ENCODE results near the gene CBL. TPM values are rescaled to one million over a fixed set of nuclear protein-coding genes. Genes with fewer than 3 reads are reported as not detected.
"Not testable (repeated sequence)": the region's sequence is repeated elsewhere in the genome, so short reads cannot be mapped to it uniquely, and the experiment has no call there.

Gene CBL
- total RNA-seq, 4 donors from 2014 or later: 9.9 to 14.2 (median 12.4) TPM

DNA sequence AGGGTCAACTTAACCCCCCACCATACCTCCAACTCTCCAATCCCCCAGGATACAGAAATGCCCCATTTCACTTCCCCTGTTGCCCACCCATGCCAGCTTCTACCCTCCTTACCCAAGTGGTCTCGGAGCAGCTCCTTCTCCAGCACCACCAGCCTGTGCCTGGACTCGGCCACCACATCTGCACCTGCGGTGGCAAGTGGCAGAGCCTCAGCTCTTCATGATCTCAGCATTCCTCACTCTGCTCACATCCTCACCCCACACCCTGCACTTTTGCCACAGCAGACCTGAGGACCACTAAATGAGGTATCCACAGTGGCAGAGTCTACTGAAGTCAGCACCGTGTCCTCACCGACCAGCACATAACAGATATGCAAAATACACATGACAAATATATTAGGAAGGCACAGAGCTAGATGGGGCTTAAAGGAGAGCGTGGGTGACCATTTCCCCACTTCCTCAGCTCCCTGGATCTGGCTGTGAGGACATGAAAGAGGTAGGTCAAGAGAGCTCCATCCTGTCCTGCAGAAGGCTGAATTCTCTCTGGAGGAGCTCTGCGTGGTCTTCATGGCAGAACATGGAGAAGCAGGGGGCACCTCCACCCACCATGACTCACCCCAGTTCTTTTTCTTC, 11.2 kb upstream of the CBL start:
- H3K36me3 ChIP-seq: no peaks in the 10 kb centered on the region
- TF ChIP-seq, protein P1, sequence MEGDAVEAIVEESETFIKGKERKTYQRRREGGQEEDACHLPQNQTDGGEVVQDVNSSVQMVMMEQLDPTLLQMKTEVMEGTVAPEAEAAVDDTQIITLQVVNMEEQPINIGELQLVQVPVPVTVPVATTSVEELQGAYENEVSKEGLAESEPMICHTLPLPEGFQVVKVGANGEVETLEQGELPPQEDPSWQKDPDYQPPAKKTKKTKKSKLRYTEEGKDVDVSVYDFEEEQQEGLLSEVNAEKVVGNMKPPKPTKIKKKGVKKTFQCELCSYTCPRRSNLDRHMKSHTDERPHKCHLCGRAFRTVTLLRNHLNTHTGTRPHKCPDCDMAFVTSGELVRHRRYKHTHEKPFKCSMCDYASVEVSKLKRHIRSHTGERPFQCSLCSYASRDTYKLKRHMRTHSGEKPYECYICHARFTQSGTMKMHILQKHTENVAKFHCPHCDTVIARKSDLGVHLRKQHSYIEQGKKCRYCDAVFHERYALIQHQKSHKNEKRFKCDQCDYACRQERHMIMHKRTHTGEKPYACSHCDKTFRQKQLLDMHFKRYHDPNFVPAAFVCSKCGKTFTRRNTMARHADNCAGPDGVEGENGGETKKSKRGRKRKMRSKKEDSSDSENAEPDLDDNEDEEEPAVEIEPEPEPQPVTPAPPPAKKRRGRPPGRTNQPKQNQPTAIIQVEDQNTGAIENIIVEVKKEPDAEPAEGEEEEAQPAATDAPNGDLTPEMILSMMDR (IDR thresholded peaks at IDR 0.05): no peak
- TF ChIP-seq POLR2A (IDR thresholded peaks at IDR 0.05): no peak
- peaks cover 0 to 7% (median 0%) of the 10 kb centered on the region in 3 donors for H3K4me1 ChIP-seq
- no peaks in the 10 kb centered on the region for H3K9me3 ChIP-seq
- intact Hi-C loops (cut with DNase I): loop anchor here (10.0 kb wide), 1 partner anchor 100 kb away; a partner anchor contains a TSS
- no peaks in the 10 kb centered on the region for H3K27me3 ChIP-seq
- no peak overlapping the region for H3K4me3 ChIP-seq
- no peak for DNase-seq
- no peak overlapping the region for H3K27ac ChIP-seq
- 82 to 84% methylated on average over 6 to 7 of the region's 7 CpGs for WGBS, 2 donors

DNA sequence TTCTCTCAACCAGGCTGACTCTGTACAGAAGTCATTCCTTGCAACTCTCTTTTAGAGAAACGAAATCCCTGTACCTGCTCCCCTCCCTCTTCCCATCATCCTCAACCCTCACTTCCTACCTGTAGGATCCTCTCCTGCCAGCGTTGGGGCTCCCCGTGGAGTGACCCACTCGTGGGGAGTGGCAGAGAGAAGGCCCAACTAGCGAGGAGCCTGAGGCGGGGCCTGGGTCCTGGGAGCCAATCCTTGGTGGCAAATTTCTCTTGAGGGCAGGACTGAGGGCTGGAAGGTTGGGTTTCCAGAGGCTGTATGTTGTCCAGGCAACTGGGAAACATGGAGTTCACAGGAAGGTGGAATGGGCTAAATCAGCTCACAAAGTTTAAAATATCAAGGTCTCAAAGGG, 10.5 kb upstream of the CBL start:
- Histone ChIP-seq H3K4me3 (no peak overlapping the region), H3K9me3 (no peaks in the 10 kb centered on the region), H3K27ac (no peak overlapping the region), H3K36me3 (no peaks in the 10 kb centered on the region), H3K27me3 (no peaks in the 10 kb centered on the region), H3K4me1 (peaks cover 0 to 7% (median 0%) of the 10 kb centered on the region in 3 donors)
- DNase-seq: no peak
- intact Hi-C loops (cut with DNase I): loop anchor here (10.0 kb wide), 1 partner anchor 101 kb away; a partner anchor contains a TSS
- TF ChIP-seq, protein P1 (IDR thresholded peaks at IDR 0.05): no peak
- no peak for TF ChIP-seq POLR2A (IDR thresholded peaks at IDR 0.05)
- 16 to 37% methylated on average over 3 of the region's 6 CpGs for WGBS, 2 donors

DNA sequence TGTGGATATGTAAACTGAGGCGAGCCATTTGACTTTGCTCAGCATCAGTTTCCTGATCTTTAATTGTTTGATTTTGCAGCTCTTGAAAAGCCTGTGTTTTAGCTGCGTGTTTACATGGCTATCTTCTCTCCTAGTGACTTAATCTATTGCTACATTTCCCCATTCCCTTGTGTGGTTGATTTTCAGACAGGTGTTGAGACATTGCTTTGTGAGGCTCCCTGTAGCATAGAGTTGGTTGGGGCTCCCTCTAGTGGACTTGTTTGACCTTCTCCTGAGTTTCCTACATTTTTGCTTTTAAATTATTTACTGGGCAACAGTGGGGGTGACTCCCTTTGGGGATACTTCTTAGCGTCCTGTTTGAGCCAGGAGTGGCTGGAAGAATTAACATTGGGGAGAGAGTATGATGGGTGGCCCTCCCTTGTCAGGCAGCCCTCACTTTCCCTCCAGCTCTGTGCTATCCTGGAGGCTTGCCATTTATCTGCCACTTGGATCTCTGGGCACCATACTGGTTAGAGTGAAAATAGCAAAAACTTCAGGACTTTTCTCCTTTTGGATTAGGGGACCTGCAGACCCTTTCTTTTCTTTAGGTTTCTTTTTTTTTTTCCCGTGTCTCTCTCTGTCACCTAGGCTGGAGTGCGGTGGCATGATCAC, 9.2 kb upstream of the CBL start:
- Histone ChIP-seq H3K36me3 (no peaks in the 10 kb centered on the region), H3K9me3 (no peaks in the 10 kb centered on the region), H3K4me1 (peaks cover 0 to 7% (median 0%) of the 10 kb centered on the region in 3 donors), H3K27ac (no peak overlapping the region), H3K4me3 (no peak overlapping the region), H3K27me3 (no peaks in the 10 kb centered on the region)
- no peak for DNase-seq
- WGBS, 2 donors: 40 to 41% methylated on average over 5 of the region's 5 CpGs
- TF ChIP-seq, protein P1 (IDR thresholded peaks at IDR 0.05): peak; percentile 64 to 87 (median 80)
- TF ChIP-seq POLR2A (IDR thresholded peaks at IDR 0.05): no peak
- intact Hi-C loops (cut with DNase I): loop anchor here (10.0 kb wide), 1 partner anchor 102 kb away; a partner anchor contains a TSS

DNA sequence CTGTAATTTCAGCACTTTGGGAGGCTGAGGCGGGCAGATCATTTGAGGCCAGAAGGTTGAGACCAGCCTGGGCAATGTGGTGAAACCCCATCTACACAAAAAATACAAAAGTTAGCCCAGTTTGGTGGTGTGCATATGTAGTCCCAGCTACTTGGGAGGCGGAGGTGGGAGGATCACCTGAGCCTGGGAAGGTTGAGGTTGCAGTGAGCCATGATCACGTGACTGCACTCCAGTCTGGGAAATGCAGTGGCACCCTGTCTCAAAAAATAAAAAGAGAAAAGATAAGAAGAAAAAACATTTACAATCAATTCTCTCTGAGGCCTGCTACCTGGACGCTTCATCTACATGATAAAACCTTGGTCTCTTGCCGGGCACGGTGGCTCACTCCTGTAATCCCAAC, 7.2 kb upstream of the CBL start:
- no peaks in the 10 kb centered on the region for H3K9me3 ChIP-seq
- H3K4me3 ChIP-seq: no peak overlapping the region
- intact Hi-C loops (cut with DNase I): loop anchor here (10.0 kb wide), 1 partner anchor 104 kb away; a partner anchor contains a TSS
- no peaks in the 10 kb centered on the region for H3K27me3 ChIP-seq
- H3K36me3 ChIP-seq: no peaks in the 10 kb centered on the region
- H3K4me1 ChIP-seq: peaks cover 0 to 7% (median 0%) of the 10 kb centered on the region in 3 donors
- 86 to 87% methylated on average over 6 of the region's 6 CpGs for WGBS, 2 donors
- no peak for DNase-seq
- no peak for TF ChIP-seq POLR2A (IDR thresholded peaks at IDR 0.05)
- TF ChIP-seq, protein P1 (IDR thresholded peaks at IDR 0.05): no peak
- H3K27ac ChIP-seq: no peak overlapping the region

DNA sequence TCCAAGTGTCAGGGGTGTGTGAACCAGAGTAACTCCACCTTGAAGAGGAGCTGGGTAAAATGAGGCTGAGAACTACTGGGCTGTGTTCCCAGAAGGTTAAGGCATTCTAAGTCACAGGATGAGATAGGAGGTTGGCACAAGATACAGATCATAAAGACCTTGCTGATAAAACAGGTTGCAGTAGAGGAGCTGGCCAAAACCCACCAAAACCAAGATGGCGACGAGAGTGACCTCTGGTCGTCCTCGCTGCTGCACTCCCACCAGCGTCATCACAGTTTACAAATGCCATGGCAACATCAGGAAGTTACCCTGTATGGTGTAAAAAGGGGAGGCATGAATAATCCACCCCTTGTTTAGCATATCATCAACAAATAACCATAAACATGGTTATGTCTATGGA, 4.9 kb upstream of the CBL start:
- H3K27me3 ChIP-seq: not testable (repeated sequence)

More for the DNA sequence above, 4.9 kb upstream of the CBL start:
- H3K27ac ChIP-seq, DNase-seq, H3K4me3 ChIP-seq, H3K9me3 ChIP-seq, H3K36me3 ChIP-seq: not testable (repeated sequence)
- intact Hi-C loops (cut with DNase I): loop anchor here (10.0 kb wide), 1 partner anchor 94 kb away; no protein-coding TSS in a partner anchor
- peaks cover 4 to 15% (median 6%) of the 10 kb centered on the region in 3 donors for H3K4me1 ChIP-seq
- WGBS, 2 donors: 84 to 90% methylated on average over 5 of the region's 5 CpGs
